GM12878 (cell line): Measurements from ENCODE around the gene TMC6. TPM values are rescaled to one million over a fixed set of nuclear protein-coding genes. Genes with fewer than 3 reads are reported as not detected.

Source experiments
- ATAC-seq: fragments of 200-7000 bp; cut with Tn5 transposase; 3 replicates; pipeline ENCODE4 v1.9.1; 2020; ENCODE audit warnings: mild to moderate bottlenecking, moderate library complexity
- BruUV-seq: library from RNA; stranded (reverse); fragments of 400-500 nt; replicated peaks from 2 replicates; lab custom pipeline; 2021; lab: Mats Ljungman, UMichigan
- CTCF ChIA-PET: fragments of 300-600 bp; sonication (Branson Sonifier 250); formaldehyde crosslinking; extraction: SDS; loops from one replicate; lab custom pipeline; 2021; ENCODE audit warnings: inconsistent platforms; lab: Yijun Ruan, JAX
- POLR2A ChIA-PET: fragments of 350-600 bp; formaldehyde crosslinking; extraction: SDS; loops from one replicate; lab custom pipeline; 2021; ENCODE audit warnings: inconsistent platforms; lab: Charles Lee
- RAD21 ChIA-PET: fragments of 300-600 bp; sonication (Branson Sonifier 250); formaldehyde crosslinking; loops from one replicate; lab custom pipeline; 2023; ENCODE audit warnings: antibody characterized with exemption; ENCODE audit not compliant: unreplicated experiment; lab: Charles Lee
- SMC1A ChIA-PET: fragments of 300-600 bp; sonication (Branson Sonifier 250); formaldehyde crosslinking; loops from one replicate; lab custom pipeline; 2023; ENCODE audit not compliant: unreplicated experiment, uncharacterized antibody; lab: Charles Lee
- DNase-seq: peaks from one replicate; pipeline ENCODE4 v3.0.0-alpha.2; 2011; ENCODE audit warnings: low read depth, low spot score
- FAIRE-seq: peaks from 3 replicates; lab custom pipeline; 2011; peaks lifted over from hg19 to GRCh38; lab: Jason Lieb, UNC
- H2AFZ ChIP-seq: 2 replicates; pipeline ENCODE4 v1.6.0; 2011; ENCODE audit warnings: low read depth, low read length, control low read depth; ENCODE audit not compliant: control insufficient read depth
- H3K27ac ChIP-seq: 2 replicates; pipeline ENCODE4 v1.5.1; 2011; ENCODE audit warnings: control low read depth; ENCODE audit not compliant: control insufficient read depth, insufficient read depth
- H3K27me3 ChIP-seq, 2 experiments: replicated peaks in 1 of 2; 2 replicates each; pipeline versions ENCODE4 v1.6.0 to v1.6.1; 2011; ENCODE audit warnings: low read length in 1 of 2; ENCODE audit not compliant: control insufficient read depth in 2 of 2, insufficient read depth in 2 of 2
- H3K36me3 ChIP-seq, 2 experiments: 2 replicates each; pipeline ENCODE4 v1.5.1; 2011; ENCODE audit warnings: low read length in 1 of 2; ENCODE audit not compliant: control insufficient read depth in 2 of 2, insufficient read depth in 2 of 2
- H3K4me1 ChIP-seq: 2 replicates; pipeline ENCODE4 v1.6.1; 2011; ENCODE audit warnings: mild to moderate bottlenecking, low read length, moderate library complexity, mixed read lengths; ENCODE audit not compliant: control insufficient read depth, insufficient read depth
- H3K4me2 ChIP-seq: 2 replicates; pipeline ENCODE4 v1.6.0; 2011; ENCODE audit warnings: control low read depth; ENCODE audit not compliant: control insufficient read depth, insufficient read depth
- H3K4me3 ChIP-seq: fragments of 200-600 bp; sonication (generic); 2 replicates; pipeline ENCODE4 v1.5.1; 2016
- H3K79me2 ChIP-seq: 2 replicates; pipeline ENCODE4 v1.6.0; 2011; ENCODE audit warnings: low read length; ENCODE audit not compliant: control insufficient read depth, insufficient read depth
- H3K9ac ChIP-seq: 2 replicates; pipeline ENCODE4 v1.8.0; 2011; ENCODE audit warnings: low read length, control low read depth, mixed read lengths; ENCODE audit not compliant: control insufficient read depth, insufficient read depth
- H3K9me3 ChIP-seq: replicated peaks from 3 replicates; pipeline ENCODE4 v1.5.1; 2011; ENCODE audit warnings: mild to moderate bottlenecking, low read length; ENCODE audit not compliant: control insufficient read depth, insufficient read depth
- H4K20me1 ChIP-seq: 2 replicates; pipeline ENCODE4 v1.6.0; 2011; ENCODE audit not compliant: control insufficient read depth, insufficient read depth
- BACH1 ChIP-seq: fragments of 450-650 bp; IDR thresholded peaks from 2 replicates; pipeline ENCODE4 v1.6.1; 2017; ENCODE audit warnings: mild to moderate bottlenecking, borderline replicate concordance
- CBX5 ChIP-seq: sonication (generic); IDR thresholded peaks from 2 replicates; pipeline ENCODE4 v1.6.1; 2016; ENCODE audit warnings: low read depth, moderate library complexity, mild to moderate bottlenecking, inconsistent platforms
- EZH2 ChIP-seq: IDR thresholded peaks from 2 replicates; pipeline ENCODE4 v1.6.1; 2012; ENCODE audit warnings: low read depth, mild to moderate bottlenecking, control low read depth, inconsistent platforms, low read length, borderline replicate concordance; ENCODE audit not compliant: control insufficient read depth
- GABPA ChIP-seq: IDR thresholded peaks from 2 replicates; pipeline ENCODE4 v1.6.1; 2014; ENCODE audit warnings: antibody characterized with exemption, low read depth, mild to moderate bottlenecking, inconsistent platforms
- GATAD2B ChIP-seq: fragments of 450-650 bp; conservative IDR thresholded peaks from 2 replicates; pipeline ENCODE4 v1.6.1; 2017; ENCODE audit warnings: low read depth, mild to moderate bottlenecking, moderate library complexity
- IRF4 ChIP-seq: IDR thresholded peaks from 2 replicates; pipeline ENCODE4 v1.6.1; 2011; ENCODE audit warnings: low read depth, low read length
- MEF2A ChIP-seq: IDR thresholded peaks from 2 replicates; pipeline ENCODE4 v1.6.1; 2011; ENCODE audit warnings: low read depth, mild to moderate bottlenecking, low read length, moderate library complexity; ENCODE audit not compliant: insufficient read depth
- RAD51 ChIP-seq: fragments of 450-650 bp; IDR thresholded peaks from 2 replicates; pipeline ENCODE4 v1.6.1; 2016; ENCODE audit warnings: moderate library complexity, mild to moderate bottlenecking, inconsistent platforms
- SUZ12 ChIP-seq: fragments of 200-600 bp; sonication (generic); IDR thresholded peaks from one replicate; pipeline ENCODE4 v1.6.1; 2018; ENCODE audit warnings: antibody characterized with exemption, mild to moderate bottlenecking; ENCODE audit not compliant: unreplicated experiment
- TCF12 ChIP-seq: IDR thresholded peaks from 2 replicates; pipeline ENCODE4 v1.6.1; 2011; ENCODE audit warnings: low read depth, mild to moderate bottlenecking, low read length
- ZNF207 ChIP-seq: fragments of 450-650 bp; IDR thresholded peaks from 2 replicates; pipeline ENCODE4 v1.6.1; 2014; ENCODE audit warnings: antibody characterized with exemption, mild to moderate bottlenecking, borderline replicate concordance
- WGBS: methylation state at CpG from one replicate; pipeline ENCODE4 v1.1.6; 2016; ENCODE audit warnings: low lambda C conversion rate; ENCODE audit not compliant: insufficient replicate concordance, insufficient coverage; ENCODE audit errors: missing lambda C conversion rate; 5-methylcytosine and 5-hydroxymethylcytosine counted together
- in situ Hi-C: fragments of 300-500 bp; cut with MboI; formaldehyde crosslinking; loops from 9 replicates; pipeline ENCODE4 v1.14.3; 2018; ENCODE audit warnings: mixed read lengths
- intact Hi-C: fragments of 100-400 bp; cut with micrococcal nuclease; formaldehyde crosslinking; loops from one replicate; pipeline ENCODE4 v1.14.2; 2022; ENCODE audit not compliant: unreplicated experiment
- polyA plus RNA-seq, 11 experiments: library from polyadenylated mRNA; depleted of rRNA in 4 of 11; unstranded in 6 of 11; stranded (reverse) in 5 of 11; fragments of >200 nt; fragmentation: Nextera tagmentation in 4 of 11; fragmentation: Illumina TruSeq in 1 of 11; extraction: Ambion mirVana in 4 of 11; extraction: Trizol in 1 of 11; gene quantifications; 1 replicate in 1 of 11; 2 replicates in 10 of 11; pipeline versions ENCODE4 v1.2.1 to v1.2.3, GENCODE V29; 2011 to 2016; ENCODE audit warnings: inconsistent platforms in 2 of 11, missing spikeins in 2 of 11, low read depth in 1 of 11
- total RNA-seq, 4 experiments: library from RNA; depleted of rRNA in 3 of 4; stranded (reverse); fragments of >200 nt in 3 of 4; fragmentation: Illumina TruSeq in 1 of 4; extraction: Trizol in 1 of 4; gene quantifications; 2 replicates each; pipeline versions ENCODE4 v1.2.1 to v1.2.3, GENCODE V29; 2013 to 2021
- TF ChIP-seq, protein P1 (sequence below): fragments of 450-650 bp; IDR thresholded peaks from 2 replicates; pipeline ENCODE4 v1.6.1; 2014; ENCODE audit warnings: mild to moderate bottlenecking
- TF ChIP-seq, protein P2 (sequence below): fragments of 450-650 bp; formaldehyde crosslinking; IDR thresholded peaks from 2 replicates; pipeline ENCODE4 v1.5.0; 2022; ENCODE audit warnings: mild to moderate bottlenecking, missing genetic modification characterization
- TF ChIP-seq, protein P3 (sequence below): IDR thresholded peaks from 2 replicates; pipeline ENCODE4 v1.6.1; 2012; ENCODE audit warnings: low read depth, low read length, improper control_type of control experiment
- TF ChIP-seq, protein P4 (sequence below): fragments of 450-650 bp; IDR thresholded peaks from 2 replicates; pipeline ENCODE4 v1.6.1; 2017; ENCODE audit warnings: low read depth, mild to moderate bottlenecking, moderate library complexity

Gene TMC6
- total and polyA plus RNA-seq, 10 of the 15 experiments (the other 5 are each of a cell fraction or from before 2014, with no cell fraction given), result 1.9 to 232 (median 60.6) TPM

DNA sequence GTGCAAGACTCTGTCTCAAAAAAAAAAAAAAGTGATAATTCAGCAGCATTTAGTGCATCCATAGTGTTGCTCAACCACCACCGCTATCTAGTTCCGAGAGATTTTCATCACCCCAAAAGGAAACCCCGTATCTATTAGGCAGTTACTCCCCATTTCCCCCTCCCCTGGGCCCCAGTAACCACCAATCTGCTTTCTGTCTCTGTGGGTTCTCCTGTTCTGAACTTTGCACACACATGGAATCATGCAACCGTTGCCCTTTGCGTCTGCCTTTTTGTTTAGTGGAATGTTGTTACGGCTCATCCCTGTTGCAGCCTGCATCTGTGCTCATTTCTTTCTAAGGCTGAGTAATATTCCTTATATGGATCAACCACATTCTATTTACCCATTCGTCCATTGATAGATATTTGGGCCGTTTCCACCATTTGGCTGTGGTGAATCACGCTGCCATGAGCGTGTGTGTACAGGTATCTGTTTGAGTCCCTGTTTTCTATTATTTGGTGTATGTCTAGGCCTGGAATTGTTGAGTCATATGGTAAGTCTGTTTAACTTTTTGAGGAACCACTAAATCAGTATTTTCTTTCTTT lies 31.1 kb upstream of the TMC6 start:
- Histone ChIP-seq H3K4me1 (peaks cover 49% of the 10 kb centered on the region), H3K79me2 (no peaks in the 10 kb centered on the region; the same call in none of the 2 replicates), H3K9ac (peak overlapping the region; percentile 60), H3K27ac (peak overlapping the region; percentile 90), H3K9me3 (no peaks in the 10 kb centered on the region), H3K4me3 (peak overlapping the region; percentile 6; the same call in 1 of the 2 replicates), H4K20me1 (no peaks in the 10 kb centered on the region), H3K36me3 (no peaks in the 10 kb centered on the region), H3K27me3 (no peaks in the 10 kb centered on the region), H3K4me2 (peak overlapping the region; percentile 85), H2AFZ (peak overlapping the region; percentile 43; the same call in 1 of the 2 replicates)
- ChIA-PET CTCF (interaction anchor here (1.5 to 2.7 kb wide), 3 partner anchors 13 to 16 kb away, joined by 6 to 14 read pairs (median 7); no protein-coding TSS in a partner anchor), SMC1A (interaction anchor here (0.9 to 1.5 kb wide), 3 partner anchors 17 to 34 kb away, joined by 3 read pairs; no protein-coding TSS in a partner anchor), POLR2A (interaction anchor here (0.6 to 2.2 kb wide), 14 partner anchors 8 to 314 kb away, joined by 3 to 13 read pairs (median 4); partner anchors contain the start of genes AFMID, C17orf99, TK1 and TMC8), RAD21 (interaction anchor here (1.3 to 2.3 kb wide), 2 partner anchors 15 to 17 kb away, joined by 3 to 13 read pairs; no protein-coding TSS in a partner anchor)
- no TSS peak for BruUV-seq
- peak; percentile 67 for ATAC-seq
- intact Hi-C loops (loop anchor here (10.0 kb wide), 1 partner anchor 715 kb away; no protein-coding TSS in a partner anchor), in situ Hi-C loops (loop anchor here (10.0 to 25.0 kb wide), 2 partner anchors 705 to 1897 kb away; partner anchors contain the start of gene UBALD2)
- peak; percentile 85 for FAIRE-seq
- DNase-seq, result peak; percentile 77
- WGBS, result 0% methylated on average over 10 of the region's 10 CpGs
- TF ChIP-seq, protein P1, sequence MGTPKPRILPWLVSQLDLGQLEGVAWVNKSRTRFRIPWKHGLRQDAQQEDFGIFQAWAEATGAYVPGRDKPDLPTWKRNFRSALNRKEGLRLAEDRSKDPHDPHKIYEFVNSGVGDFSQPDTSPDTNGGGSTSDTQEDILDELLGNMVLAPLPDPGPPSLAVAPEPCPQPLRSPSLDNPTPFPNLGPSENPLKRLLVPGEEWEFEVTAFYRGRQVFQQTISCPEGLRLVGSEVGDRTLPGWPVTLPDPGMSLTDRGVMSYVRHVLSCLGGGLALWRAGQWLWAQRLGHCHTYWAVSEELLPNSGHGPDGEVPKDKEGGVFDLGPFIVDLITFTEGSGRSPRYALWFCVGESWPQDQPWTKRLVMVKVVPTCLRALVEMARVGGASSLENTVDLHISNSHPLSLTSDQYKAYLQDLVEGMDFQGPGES, result no peak
- TF ChIP-seq SUZ12 (no peak), EZH2 (no peak), IRF4 (0 out of 2 replicates have a peak, but pooled peaks have one; percentile 49), CBX5 (no peak), MEF2A (peak; percentile 86), GABPA (no peak), BACH1 (no peak; the same call in 1 of the 2 replicates), TCF12 (0 out of 2 replicates have a peak, but pooled peaks have one; percentile 36), RAD51 (peak; percentile 44), GATAD2B (no peak; the same call in 1 of the 2 replicates), ZNF207 (no peak)
- TF ChIP-seq, protein P2, sequence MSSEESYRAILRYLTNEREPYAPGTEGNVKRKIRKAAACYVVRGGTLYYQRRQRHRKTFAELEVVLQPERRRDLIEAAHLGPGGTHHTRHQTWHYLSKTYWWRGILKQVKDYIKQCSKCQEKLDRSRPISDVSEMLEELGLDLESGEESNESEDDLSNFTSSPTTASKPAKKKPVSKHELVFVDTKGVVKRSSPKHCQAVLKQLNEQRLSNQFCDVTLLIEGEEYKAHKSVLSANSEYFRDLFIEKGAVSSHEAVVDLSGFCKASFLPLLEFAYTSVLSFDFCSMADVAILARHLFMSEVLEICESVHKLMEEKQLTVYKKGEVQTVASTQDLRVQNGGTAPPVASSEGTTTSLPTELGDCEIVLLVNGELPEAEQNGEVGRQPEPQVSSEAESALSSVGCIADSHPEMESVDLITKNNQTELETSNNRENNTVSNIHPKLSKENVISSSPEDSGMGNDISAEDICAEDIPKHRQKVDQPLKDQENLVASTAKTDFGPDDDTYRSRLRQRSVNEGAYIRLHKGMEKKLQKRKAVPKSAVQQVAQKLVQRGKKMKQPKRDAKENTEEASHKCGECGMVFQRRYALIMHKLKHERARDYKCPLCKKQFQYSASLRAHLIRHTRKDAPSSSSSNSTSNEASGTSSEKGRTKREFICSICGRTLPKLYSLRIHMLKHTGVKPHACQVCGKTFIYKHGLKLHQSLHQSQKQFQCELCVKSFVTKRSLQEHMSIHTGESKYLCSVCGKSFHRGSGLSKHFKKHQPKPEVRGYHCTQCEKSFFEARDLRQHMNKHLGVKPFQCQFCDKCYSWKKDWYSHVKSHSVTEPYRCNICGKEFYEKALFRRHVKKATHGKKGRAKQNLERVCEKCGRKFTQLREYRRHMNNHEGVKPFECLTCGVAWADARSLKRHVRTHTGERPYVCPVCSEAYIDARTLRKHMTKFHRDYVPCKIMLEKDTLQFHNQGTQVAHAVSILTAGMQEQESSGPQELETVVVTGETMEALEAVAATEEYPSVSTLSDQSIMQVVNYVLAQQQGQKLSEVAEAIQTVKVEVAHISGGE (CRISPR knock-in tag), result no peak
- TF ChIP-seq, protein P3, sequence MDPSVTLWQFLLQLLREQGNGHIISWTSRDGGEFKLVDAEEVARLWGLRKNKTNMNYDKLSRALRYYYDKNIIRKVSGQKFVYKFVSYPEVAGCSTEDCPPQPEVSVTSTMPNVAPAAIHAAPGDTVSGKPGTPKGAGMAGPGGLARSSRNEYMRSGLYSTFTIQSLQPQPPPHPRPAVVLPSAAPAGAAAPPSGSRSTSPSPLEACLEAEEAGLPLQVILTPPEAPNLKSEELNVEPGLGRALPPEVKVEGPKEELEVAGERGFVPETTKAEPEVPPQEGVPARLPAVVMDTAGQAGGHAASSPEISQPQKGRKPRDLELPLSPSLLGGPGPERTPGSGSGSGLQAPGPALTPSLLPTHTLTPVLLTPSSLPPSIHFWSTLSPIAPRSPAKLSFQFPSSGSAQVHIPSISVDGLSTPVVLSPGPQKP, result no peak
- TF ChIP-seq, protein P4, sequence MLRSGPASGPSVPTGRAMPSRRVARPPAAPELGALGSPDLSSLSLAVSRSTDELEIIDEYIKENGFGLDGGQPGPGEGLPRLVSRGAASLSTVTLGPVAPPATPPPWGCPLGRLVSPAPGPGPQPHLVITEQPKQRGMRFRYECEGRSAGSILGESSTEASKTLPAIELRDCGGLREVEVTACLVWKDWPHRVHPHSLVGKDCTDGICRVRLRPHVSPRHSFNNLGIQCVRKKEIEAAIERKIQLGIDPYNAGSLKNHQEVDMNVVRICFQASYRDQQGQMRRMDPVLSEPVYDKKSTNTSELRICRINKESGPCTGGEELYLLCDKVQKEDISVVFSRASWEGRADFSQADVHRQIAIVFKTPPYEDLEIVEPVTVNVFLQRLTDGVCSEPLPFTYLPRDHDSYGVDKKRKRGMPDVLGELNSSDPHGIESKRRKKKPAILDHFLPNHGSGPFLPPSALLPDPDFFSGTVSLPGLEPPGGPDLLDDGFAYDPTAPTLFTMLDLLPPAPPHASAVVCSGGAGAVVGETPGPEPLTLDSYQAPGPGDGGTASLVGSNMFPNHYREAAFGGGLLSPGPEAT, result peak; percentile 88
